ENCODE results near the gene LRRC61.
"Not testable (repeated sequence)": the region's sequence is repeated elsewhere in the genome, so short reads cannot be mapped to it uniquely, and the experiment has no call there.

- TF ChIP-seq CTCF, EP300, POLR2AphosphoS5, POLR2A (IDR thresholded peaks at IDR 0.05): not testable (repeated sequence)
Measured at GRCh38 chr7:150385884-150386283, 62.7 kb downstream of the LRRC61 start.

Measured in gastroesophageal sphincter (tissue), 3 donors.